KOPT-K1 (cell line): ENCODE measurements around the gene RYR1.
"Not testable (repeated sequence)": the region's sequence is repeated elsewhere in the genome, so short reads cannot be mapped to it uniquely, and the experiment has no call there.

Experiments used
- H3K27ac ChIP-seq: fragments of 200-600 bp; sonication (generic); 2 replicates; pipeline ENCODE4 v1.5.1; 2016; ENCODE audit warnings: antibody characterized with exemption, mild to moderate bottlenecking, low read depth, low read length; ENCODE audit not compliant: poor library complexity, severe bottlenecking
- H3K36me3 ChIP-seq: fragments of 200-600 bp; sonication (generic); 2 replicates; pipeline ENCODE4 v1.5.1; 2017; ENCODE audit warnings: antibody characterized with exemption, mild to moderate bottlenecking, low read length, moderate library complexity; ENCODE audit not compliant: insufficient read depth
- H3K9me3 ChIP-seq: fragments of 200-600 bp; sonication (generic); 2 replicates; pipeline ENCODE4 v1.5.1; 2017; ENCODE audit warnings: antibody characterized with exemption, low read length, mild to moderate bottlenecking; ENCODE audit not compliant: insufficient read depth, poor library complexity, severe bottlenecking

The RYR1 gene

DNA sequence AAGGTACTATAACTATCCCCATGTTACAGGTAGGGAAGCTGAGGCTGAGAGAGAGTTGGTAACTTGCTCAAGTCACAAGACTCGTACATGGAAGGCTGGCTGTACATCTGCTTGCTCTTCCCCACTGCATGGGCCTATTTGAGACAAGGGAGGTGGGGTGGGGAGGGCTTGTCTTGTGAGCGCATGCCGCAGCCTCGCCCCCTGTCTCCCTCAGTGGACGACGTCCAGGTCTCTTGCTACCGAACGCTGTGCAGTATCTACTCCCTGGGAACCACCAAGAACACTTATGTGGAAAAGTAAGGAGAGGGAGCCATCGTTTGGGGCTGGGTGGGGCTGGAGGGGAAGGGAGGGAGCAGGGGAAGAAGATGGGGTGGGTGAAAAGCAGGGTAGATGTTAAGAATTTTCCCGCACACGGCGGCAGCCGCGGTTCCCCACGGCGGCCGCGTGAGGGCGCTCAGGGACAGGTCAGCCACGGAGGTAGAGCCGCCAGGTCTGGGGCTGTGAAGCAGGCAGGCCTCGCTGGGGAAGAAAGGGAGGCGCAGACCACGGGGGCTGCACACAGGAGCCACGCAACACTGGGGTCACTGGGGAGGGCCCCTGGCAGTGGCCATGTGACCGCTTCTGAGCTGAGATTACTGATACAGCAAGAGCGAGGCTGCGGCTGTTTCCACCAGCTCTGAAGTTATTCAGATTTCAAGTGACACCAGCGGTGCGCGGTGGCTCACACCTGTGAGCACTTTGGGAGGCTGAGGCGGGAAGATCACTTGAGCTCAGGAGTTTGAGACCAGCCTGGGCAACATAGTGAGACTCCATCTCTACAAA, 81.5 kb downstream of the RYR1 start:
- no peak overlapping the region for H3K27ac ChIP-seq
- H3K9me3 ChIP-seq: no peaks in the 10 kb centered on the region
- H3K36me3 ChIP-seq: no peaks in the 10 kb centered on the region

- Histone ChIP-seq H3K9me3 (no peaks in the 10 kb centered on the region), H3K36me3 (no peaks in the 10 kb centered on the region), H3K27ac (no peak overlapping the region)
Observed at GRCh38 chr19:38515896-38516295, 82.4 kb downstream of the RYR1 start.

DNA sequence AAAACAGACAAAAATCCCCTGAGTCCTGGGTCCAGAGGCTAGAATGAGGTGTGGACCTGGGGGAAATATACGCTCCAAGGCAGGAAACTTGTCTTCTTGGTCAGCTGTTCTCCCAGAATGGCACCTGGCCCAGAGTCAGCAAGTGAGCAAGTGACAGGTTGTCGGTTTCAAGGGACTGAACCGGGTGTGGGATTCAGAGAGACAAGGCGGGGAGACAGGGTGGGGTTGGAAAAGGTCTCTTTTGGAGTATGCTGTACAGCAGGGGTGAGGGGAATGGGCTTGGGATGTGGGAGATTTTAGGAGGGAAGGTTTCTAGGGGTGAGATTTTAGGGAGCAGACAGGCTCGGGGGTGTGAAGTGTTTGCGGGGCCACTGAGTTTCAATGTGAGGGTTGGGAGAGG, 83.3 kb downstream of the RYR1 start:
- H3K36me3 ChIP-seq: no peaks in the 10 kb centered on the region
- no peak overlapping the region for H3K27ac ChIP-seq
- H3K9me3 ChIP-seq: no peaks in the 10 kb centered on the region

DNA sequence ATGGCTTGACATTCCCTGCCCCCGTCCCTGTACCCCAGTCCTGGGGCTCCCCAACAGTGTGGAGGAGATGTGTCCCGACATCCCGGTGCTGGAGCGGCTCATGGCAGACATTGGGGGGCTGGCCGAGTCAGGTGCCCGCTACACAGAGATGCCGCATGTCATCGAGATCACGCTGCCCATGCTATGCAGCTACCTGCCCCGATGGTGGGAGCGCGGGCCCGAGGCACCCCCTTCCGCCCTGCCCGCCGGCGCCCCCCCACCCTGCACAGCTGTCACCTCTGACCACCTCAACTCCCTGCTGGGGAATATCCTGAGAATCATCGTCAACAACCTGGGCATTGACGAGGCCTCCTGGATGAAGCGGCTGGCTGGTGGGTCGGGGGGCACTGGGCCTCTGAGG, 83.8 kb downstream of the RYR1 start:
- Histone ChIP-seq H3K9me3 (no peaks in the 10 kb centered on the region), H3K27ac (no peak overlapping the region), H3K36me3 (no peaks in the 10 kb centered on the region)

- not testable (repeated sequence) for H3K9me3 ChIP-seq, H3K36me3 ChIP-seq, H3K27ac ChIP-seq
Observed at GRCh38 chr19:38517980-38518379, 84.5 kb downstream of the RYR1 start.

- H3K9me3 ChIP-seq: no peaks in the 10 kb centered on the region
- no peak overlapping the region for H3K27ac ChIP-seq
- no peaks in the 10 kb centered on the region for H3K36me3 ChIP-seq
Observed at GRCh38 chr19:38519168-38519567, 85.7 kb downstream of the RYR1 start.

DNA sequence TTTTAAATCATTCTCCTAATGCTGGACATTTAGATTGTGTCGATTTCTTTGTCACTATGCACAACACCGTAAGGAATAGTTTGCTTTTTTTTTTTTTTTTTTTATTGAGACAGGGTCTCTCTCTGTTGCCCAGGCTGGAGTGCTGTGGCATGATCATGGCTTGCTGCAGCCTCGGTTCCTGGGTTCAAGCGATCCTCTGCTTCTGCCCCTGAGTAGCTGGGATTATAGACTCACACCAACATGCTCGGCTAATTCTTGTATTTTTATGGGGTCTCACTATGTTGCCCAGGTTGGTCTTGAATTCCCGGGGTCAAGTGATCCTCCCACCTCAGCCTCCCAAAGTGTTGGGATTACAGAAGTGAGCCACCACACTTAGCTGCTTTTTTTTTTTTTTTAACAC, 86.5 kb downstream of the RYR1 start:
- H3K9me3 ChIP-seq: no peaks in the 10 kb centered on the region
- no peak overlapping the region for H3K27ac ChIP-seq
- no peaks in the 10 kb centered on the region for H3K36me3 ChIP-seq

DNA sequence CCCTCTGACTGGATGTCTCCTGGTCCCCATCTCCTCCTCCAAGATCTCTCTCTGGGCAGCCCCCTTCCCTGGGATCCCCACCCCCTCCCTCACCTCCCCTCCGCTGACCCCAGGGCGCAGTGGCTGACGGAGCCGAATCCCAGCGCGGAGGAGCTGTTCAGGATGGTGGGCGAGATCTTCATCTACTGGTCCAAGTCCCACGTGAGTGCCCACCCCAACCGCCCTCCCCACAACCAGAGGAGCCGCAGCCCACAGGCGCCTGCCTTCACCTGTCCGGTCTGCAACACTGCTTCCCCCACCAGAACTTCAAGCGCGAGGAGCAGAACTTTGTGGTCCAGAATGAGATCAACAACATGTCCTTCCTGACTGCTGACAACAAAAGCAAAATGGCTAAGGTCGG, 89.4 kb downstream of the RYR1 start:
- Histone ChIP-seq H3K9me3 (no peaks in the 10 kb centered on the region), H3K27ac (no peak overlapping the region), H3K36me3 (no peaks in the 10 kb centered on the region)

DNA sequence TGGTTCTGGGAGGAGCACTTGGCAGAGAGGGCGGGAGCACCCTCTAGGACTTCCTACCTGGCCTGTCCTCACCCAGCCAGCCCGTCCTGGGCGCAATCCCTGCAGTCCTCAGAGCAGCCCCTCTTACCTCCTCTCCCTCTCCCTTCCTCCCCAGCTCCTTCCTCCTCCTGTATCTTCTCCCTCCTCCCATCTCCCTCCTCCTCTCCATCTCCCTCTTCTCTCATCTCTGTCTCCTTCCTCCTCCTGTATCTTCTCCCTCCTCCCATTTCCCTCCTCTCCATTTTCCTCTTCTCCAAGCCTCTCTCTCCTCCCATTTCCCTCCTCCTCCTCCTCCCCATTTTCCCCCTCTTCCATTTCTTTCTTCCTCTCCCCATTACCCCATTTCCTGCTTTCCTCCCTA, 89.8 kb downstream of the RYR1 start:
- H3K36me3 ChIP-seq: no peaks in the 10 kb centered on the region
- no peak overlapping the region for H3K27ac ChIP-seq
- H3K9me3 ChIP-seq: no peaks in the 10 kb centered on the region

DNA sequence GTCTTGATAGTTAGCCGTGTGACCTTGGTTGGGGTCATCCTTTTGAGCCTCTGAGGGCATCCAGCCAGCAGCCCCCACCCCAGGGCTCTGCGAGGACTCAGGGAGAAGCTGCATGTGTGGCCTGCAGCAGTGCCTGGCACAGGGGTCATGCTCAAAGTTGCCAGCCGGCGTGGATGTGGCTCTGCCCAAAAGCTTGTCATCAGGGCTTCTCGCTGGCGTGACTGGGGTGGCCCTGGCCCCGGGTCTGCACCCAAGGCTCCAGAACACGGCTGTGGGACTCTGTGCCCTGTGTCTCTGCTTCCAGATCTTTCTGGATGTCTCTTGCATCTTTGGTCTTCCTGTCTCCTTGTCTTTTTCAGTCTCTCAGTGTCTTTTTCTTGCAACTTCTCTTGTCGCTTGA, 90.9 kb downstream of the RYR1 start:
- no peaks in the 10 kb centered on the region for H3K9me3 ChIP-seq
- H3K36me3 ChIP-seq: no peaks in the 10 kb centered on the region
- H3K27ac ChIP-seq: no peak overlapping the region

DNA sequence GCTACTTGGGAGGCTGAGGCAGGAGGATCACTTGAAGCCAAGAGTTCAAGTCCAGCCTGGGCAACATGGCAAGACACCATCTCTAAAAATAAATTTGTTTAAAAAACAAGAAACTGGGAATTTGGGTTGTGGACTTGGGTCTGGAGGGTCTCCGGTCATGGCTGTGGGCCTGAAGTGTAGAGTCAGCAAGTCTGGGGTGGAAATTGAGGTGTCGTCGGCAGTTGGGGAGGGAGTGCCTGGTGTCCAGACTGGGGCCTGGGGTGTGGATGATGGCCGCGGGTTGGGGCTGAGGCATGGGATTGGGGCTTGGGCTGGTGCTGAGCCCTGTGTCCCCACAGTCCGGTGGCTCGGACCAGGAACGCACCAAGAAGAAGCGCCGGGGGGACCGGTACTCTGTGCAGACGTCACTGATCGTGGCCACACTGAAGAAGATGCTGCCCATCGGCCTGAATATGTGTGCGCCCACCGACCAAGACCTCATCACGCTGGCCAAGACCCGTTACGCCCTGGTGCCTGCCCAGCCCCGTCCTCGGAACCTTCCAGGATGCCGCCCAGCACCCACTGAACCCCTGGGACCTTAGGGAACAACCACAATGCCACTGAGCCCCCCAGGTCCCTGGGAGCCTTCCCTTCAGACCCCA, 91.6 kb downstream of the RYR1 start:
- no peaks in the 10 kb centered on the region for H3K9me3 ChIP-seq
- no peak overlapping the region for H3K27ac ChIP-seq
- H3K36me3 ChIP-seq: no peaks in the 10 kb centered on the region

DNA sequence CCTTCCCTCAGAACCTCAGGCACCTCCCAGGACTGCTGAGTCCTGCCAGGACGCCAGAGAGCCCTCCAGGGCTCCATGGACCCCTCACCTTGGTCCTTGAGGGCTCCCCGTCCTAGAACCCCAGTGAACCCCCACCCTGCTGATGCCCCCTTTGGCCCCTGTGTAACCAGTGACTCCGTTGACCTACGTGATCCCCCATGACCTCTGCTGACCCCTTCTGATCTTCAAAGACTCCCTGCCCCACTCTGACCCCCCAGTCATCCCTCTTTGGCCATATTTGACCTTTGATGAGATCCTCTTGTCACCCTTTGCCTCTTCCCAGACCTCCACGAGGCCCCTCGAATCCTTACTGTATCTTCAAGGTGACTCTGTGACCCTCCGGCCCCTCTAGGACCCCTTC, 92.9 kb downstream of the RYR1 start:
- no peak overlapping the region for H3K27ac ChIP-seq
- H3K9me3 ChIP-seq: no peaks in the 10 kb centered on the region
- H3K36me3 ChIP-seq: no peaks in the 10 kb centered on the region

DNA sequence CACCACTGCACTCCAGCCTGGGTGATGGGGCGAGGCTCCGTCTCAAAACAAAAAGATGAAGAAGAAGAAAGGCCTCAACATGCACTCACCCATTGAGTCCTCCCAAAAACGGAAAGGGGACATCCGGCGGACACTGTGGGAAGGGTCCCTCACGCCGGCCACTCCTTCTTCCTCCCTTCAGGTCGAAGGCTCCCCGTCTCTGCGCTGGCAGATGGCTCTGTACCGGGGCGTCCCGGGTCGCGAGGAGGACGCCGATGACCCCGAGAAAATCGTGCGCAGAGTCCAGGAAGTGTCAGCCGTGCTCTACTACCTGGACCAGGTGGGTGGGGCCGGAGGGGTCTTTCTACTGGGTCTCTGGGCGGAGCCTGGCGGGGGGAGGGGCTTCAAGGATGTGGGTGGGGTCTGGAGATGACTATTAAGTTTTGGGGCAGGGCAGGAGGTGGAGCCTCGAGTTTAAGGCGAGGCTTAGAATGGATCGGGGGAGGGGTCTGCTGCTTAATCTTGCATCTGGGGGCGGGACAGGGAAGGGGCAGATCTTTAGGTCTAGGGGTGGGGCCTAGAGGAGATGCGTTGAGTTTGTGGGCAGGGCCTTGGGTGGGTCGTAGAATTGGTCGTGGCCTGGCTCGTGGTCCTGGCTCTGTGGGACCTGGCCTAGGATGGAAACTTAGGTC, 94.1 kb downstream of the RYR1 start:
- Histone ChIP-seq H3K9me3 (no peaks in the 10 kb centered on the region), H3K27ac (no peak overlapping the region)

GRCh38 chr19:38528213-38528755, 94.8 kb downstream of the RYR1 start:
- Histone ChIP-seq H3K27ac (no peak overlapping the region), H3K9me3 (no peaks in the 10 kb centered on the region), H3K36me3 (no peaks in the 10 kb centered on the region)

More for the DNA sequence above, 94.1 kb downstream of the RYR1 start:
- H3K36me3 ChIP-seq: no peaks in the 10 kb centered on the region

DNA sequence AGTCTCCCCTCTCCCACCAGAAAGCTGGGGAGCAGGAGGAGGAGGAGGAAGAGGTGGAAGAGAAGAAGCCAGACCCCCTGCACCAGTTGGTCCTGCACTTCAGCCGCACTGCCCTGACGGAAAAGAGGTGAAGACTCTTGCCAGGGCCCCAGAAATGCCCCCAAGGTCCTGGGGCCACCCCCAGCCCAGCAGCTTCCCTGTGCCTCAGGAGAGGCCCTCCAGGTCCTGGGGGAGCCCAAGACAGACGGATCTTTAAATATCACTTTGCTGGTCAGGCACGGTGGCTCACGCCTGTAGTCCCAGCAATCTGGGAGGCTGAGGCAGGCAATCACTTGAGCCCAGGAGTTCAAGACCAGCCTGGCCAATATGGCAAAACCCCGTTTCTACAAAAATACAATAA, 95.4 kb downstream of the RYR1 start:
- Histone ChIP-seq H3K27ac (no peak overlapping the region), H3K36me3 (no peaks in the 10 kb centered on the region), H3K9me3 (no peaks in the 10 kb centered on the region)
